ENCODE measurements around the gene LURAP1L.

Gene LURAP1L

GRCh38 chr9:12816656-12817101 lies 41.9 kb downstream of the LURAP1L start:
- TF ChIP-seq, protein P1, sequence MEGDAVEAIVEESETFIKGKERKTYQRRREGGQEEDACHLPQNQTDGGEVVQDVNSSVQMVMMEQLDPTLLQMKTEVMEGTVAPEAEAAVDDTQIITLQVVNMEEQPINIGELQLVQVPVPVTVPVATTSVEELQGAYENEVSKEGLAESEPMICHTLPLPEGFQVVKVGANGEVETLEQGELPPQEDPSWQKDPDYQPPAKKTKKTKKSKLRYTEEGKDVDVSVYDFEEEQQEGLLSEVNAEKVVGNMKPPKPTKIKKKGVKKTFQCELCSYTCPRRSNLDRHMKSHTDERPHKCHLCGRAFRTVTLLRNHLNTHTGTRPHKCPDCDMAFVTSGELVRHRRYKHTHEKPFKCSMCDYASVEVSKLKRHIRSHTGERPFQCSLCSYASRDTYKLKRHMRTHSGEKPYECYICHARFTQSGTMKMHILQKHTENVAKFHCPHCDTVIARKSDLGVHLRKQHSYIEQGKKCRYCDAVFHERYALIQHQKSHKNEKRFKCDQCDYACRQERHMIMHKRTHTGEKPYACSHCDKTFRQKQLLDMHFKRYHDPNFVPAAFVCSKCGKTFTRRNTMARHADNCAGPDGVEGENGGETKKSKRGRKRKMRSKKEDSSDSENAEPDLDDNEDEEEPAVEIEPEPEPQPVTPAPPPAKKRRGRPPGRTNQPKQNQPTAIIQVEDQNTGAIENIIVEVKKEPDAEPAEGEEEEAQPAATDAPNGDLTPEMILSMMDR (IDR thresholded peaks at IDR 0.05; ENCODE audit: low read depth, low read length, missing control alignments), result no peak
- no peak for DNase-seq (ENCODE audit: low read depth)
- no peak overlapping the region for H3K4me3 ChIP-seq (ENCODE audit: low read depth, low read length)

DNA sequence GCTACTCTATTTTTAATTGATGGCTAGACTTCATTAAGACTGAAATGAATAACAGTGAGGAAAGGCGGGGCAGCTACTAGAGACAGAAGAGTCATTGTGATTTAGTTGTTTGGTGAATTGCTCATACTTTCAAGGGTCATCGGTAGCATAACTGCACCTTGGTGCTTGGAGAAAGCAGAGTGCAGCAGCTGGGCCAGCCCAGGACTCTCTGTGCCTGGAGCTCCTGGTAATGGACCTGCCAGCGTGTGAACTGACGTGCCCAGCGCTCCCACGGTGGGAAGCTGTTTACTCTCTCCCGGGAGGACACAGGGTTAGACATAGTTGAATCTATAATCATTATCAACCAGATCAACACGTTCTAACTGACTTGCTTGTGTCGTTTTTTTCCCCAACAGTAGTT lies 42.9 kb downstream of the LURAP1L start:
- TF ChIP-seq, protein P1 (IDR thresholded peaks at IDR 0.05; ENCODE audit: low read depth, low read length, missing control alignments), result no peak
- DNase-seq (ENCODE audit: low read depth), result no peak
- H3K4me3 ChIP-seq (ENCODE audit: low read depth, low read length), result no peak overlapping the region

- no peak for DNase-seq (ENCODE audit: low read depth)
- TF ChIP-seq, protein P1 (IDR thresholded peaks at IDR 0.05; ENCODE audit: low read depth, low read length, missing control alignments), result no peak
- H3K4me3 ChIP-seq (ENCODE audit: low read depth, low read length), result no peak overlapping the region
Observed at GRCh38 chr9:12818431-12819000, 43.7 kb downstream of the LURAP1L start.

GRCh38 chr9:12819436-12820185 lies 44.8 kb downstream of the LURAP1L start:
- TF ChIP-seq, protein P1 (IDR thresholded peaks at IDR 0.05; ENCODE audit: low read depth, low read length, missing control alignments), result peak; percentile 74
- H3K4me3 ChIP-seq (ENCODE audit: low read depth, low read length), result no peak overlapping the region
- DNase-seq (ENCODE audit: low read depth), result no peak

DNA sequence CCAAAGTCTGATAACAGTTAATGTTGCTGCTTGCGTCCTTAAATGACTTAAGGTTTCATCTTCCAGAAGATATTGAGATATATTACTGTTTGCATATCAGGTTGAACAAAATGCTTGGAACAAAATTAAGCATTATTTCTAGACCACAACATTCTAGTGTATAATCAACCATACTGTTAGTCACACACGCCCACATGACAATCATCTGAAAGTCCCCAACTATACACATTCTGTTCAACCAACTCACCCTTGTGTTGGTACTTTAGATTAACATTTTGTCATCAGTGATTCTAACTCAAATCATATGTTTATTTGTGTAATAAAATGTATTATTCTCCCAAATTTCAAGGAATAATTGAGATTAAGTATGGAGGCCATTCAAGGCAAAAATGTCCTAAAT lies 47.3 kb downstream of the LURAP1L start:
- no peak for DNase-seq (ENCODE audit: low read depth)
- TF ChIP-seq, protein P1 (IDR thresholded peaks at IDR 0.05; ENCODE audit: low read depth, low read length, missing control alignments), result no peak
- no peak overlapping the region for H3K4me3 ChIP-seq (ENCODE audit: low read depth, low read length)

- TF ChIP-seq, protein P1 (IDR thresholded peaks at IDR 0.05; ENCODE audit: low read depth, low read length, missing control alignments), result no peak
Observed at GRCh38 chr9:12826924-12827565, 52.2 kb downstream of the LURAP1L start.

More at GRCh38 chr9:12826924-12827565, 52.2 kb downstream of the LURAP1L start:
- DNase-seq (ENCODE audit: low read depth), result no peak
- H3K4me3 ChIP-seq (ENCODE audit: low read depth, low read length), result no peak overlapping the region
